Endodermal cell (in vitro differentiated cells): ENCODE data around the gene COL5A1. TPM values are rescaled to one million over a fixed set of nuclear protein-coding genes. Genes with fewer than 3 reads are reported as not detected.

Experiments
- DNase-seq: peaks from one replicate; pipeline ENCODE4 v3.0.0-alpha.2; 2017
- H3K27ac ChIP-seq: 2 replicates; pipeline ENCODE4 v1.5.1; 2013; ENCODE audit warnings: mild to moderate bottlenecking, low read depth, low read length, moderate library complexity
- H3K27me3 ChIP-seq: 2 replicates; pipeline ENCODE4 v1.6.1; 2013; ENCODE audit warnings: mild to moderate bottlenecking, low read length, moderate library complexity; ENCODE audit not compliant: insufficient read depth, control insufficient read depth, poor library complexity, severe bottlenecking
- H3K36me3 ChIP-seq: 2 replicates; pipeline ENCODE4 v1.7.0; 2013; ENCODE audit warnings: mild to moderate bottlenecking, low read length, moderate library complexity; ENCODE audit not compliant: control insufficient read depth, insufficient read depth
- H3K4me1 ChIP-seq: one replicate; pipeline ENCODE4 v1.7.0; 2013; ENCODE audit warnings: low read length; ENCODE audit not compliant: control insufficient read depth, insufficient read depth
- H3K4me3 ChIP-seq: 2 replicates; pipeline ENCODE4 v1.5.1; 2013; ENCODE audit warnings: mild to moderate bottlenecking, low read length, moderate library complexity
- H3K9ac ChIP-seq: 2 replicates; pipeline ENCODE4 v1.6.1; 2013; ENCODE audit warnings: mild to moderate bottlenecking, low read length, moderate library complexity; ENCODE audit not compliant: poor library complexity, severe bottlenecking; ENCODE audit errors: extremely low read depth
- H3K9me3 ChIP-seq: 2 replicates; pipeline ENCODE4 v1.6.1; 2013; ENCODE audit warnings: mild to moderate bottlenecking, low read length, moderate library complexity; ENCODE audit not compliant: control insufficient read depth
- H3K27ac Mint-ChIP-seq: 2 replicates; pipeline ENCODE4 v1.8.0; 2020; ENCODE audit warnings: mixed read lengths
- H3K27me3 Mint-ChIP-seq: 2 replicates; pipeline ENCODE4 v1.8.0; 2021; ENCODE audit warnings: mild to moderate bottlenecking, mixed read lengths; ENCODE audit not compliant: insufficient read depth
- H3K36me3 Mint-ChIP-seq: 2 replicates; pipeline ENCODE4 v1.8.0; 2020; ENCODE audit warnings: low read depth, mixed read lengths
- H3K4me1 Mint-ChIP-seq: 2 replicates; pipeline ENCODE4 v1.8.0; 2020; ENCODE audit warnings: mixed read lengths
- H3K4me3 Mint-ChIP-seq: 2 replicates; pipeline ENCODE4 v1.8.0; 2020; ENCODE audit warnings: mild to moderate bottlenecking, moderate library complexity, mixed read lengths
- H3K9me3 Mint-ChIP-seq: 2 replicates; pipeline ENCODE4 v1.8.0; 2020; ENCODE audit warnings: mild to moderate bottlenecking, mixed read lengths
- WGBS, 2 experiments: methylation state at CpG; one replicate each; pipeline versions ENCODE4 v1.1.5 to v1.1.7; 2013; ENCODE audit warnings: missing lambda C conversion rate in 2 of 2, mixed read lengths in 1 of 2; ENCODE audit not compliant: insufficient coverage in 1 of 2, insufficient read length in 1 of 2; 5-methylcytosine and 5-hydroxymethylcytosine counted together
- total RNA-seq, 2 donors: library from RNA; stranded (reverse); fragmentation: NEBNext Ultra II Directional in 1 of 2; extraction: Animal tissue kit (Norgen Biotek cat#: 25700) in 1 of 2; gene quantifications; 2 replicates in 1 of 2; 3 replicates in 1 of 2; pipeline ENCODE4 v1.2.1, GENCODE V29; 2021
- TF ChIP-seq, protein P1 (sequence below): fragments of 200-600 bp; sonication (generic); conservative IDR thresholded peaks from 2 replicates; pipeline ENCODE4 v1.5.0; 2021; ENCODE audit warnings: antibody characterized with exemption, mild to moderate bottlenecking

Gene COL5A1
- total RNA-seq, 2 donors from 2014 or later = 65.3 to 76.6 TPM

DNA sequence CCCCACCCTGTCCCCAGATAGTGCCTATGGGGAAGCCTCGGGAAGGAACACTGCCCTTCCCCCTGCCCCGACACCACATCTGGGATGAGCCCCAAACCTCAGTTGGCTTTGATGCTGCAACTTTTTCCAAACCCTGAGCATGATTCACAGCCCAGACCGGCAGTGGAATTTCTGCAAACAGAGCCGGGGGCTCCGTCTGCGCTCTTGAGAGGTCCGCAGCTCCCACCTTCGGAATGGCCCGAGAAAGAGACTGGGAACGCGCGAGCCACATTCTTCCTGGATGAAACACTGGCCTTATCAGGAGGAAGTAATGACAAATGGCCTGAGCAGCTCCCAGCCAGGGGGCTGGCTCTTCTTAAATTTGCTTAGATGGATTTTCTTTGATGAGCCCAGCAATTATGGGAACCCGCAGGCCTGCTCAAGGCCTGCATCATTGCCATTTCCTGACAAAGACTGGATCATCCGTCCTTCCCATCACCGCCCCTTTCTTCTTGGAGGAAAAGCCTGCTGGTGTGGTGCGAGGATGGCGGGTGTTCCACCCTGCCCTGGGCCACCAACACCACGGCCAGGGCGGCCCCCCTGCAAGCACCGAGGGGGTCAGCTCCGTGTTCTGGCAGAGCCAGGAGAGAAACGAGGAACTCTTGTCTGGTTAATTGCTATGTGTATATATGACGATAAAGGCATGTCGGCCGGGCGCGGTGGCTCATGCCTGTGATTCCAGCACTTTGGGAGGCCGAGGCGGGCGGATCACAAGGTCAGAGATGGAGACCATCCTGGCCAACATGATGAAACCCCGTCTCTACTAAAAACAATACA is 38.8 kb upstream of the COL5A1 start:
- Histone ChIP-seq H3K9me3 (peaks cover 7% of the 10 kb centered on the region), H3K9ac (no peak overlapping the region), H3K27me3 (no peaks in the 10 kb centered on the region), H3K4me3 (no peak overlapping the region), H3K36me3 (no peaks in the 10 kb centered on the region), H3K4me1 (peaks cover 6% of the 10 kb centered on the region), H3K27ac (no peak overlapping the region)
- DNase-seq = peak; percentile 81
- TF ChIP-seq, protein P1, sequence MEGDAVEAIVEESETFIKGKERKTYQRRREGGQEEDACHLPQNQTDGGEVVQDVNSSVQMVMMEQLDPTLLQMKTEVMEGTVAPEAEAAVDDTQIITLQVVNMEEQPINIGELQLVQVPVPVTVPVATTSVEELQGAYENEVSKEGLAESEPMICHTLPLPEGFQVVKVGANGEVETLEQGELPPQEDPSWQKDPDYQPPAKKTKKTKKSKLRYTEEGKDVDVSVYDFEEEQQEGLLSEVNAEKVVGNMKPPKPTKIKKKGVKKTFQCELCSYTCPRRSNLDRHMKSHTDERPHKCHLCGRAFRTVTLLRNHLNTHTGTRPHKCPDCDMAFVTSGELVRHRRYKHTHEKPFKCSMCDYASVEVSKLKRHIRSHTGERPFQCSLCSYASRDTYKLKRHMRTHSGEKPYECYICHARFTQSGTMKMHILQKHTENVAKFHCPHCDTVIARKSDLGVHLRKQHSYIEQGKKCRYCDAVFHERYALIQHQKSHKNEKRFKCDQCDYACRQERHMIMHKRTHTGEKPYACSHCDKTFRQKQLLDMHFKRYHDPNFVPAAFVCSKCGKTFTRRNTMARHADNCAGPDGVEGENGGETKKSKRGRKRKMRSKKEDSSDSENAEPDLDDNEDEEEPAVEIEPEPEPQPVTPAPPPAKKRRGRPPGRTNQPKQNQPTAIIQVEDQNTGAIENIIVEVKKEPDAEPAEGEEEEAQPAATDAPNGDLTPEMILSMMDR = no peak
- WGBS, 2 experiments = 65 to 79% methylated on average over 26 to 31 of the region's 31 CpGs
- Mint-ChIP-seq H3K4me3 (no peak overlapping the region), H3K4me1 (no peaks in the 10 kb centered on the region), H3K27me3 (no peaks in the 10 kb centered on the region), H3K9me3 (no peaks in the 10 kb centered on the region), H3K36me3 (no peaks in the 10 kb centered on the region), H3K27ac (peak overlapping the region; percentile 65)

DNA sequence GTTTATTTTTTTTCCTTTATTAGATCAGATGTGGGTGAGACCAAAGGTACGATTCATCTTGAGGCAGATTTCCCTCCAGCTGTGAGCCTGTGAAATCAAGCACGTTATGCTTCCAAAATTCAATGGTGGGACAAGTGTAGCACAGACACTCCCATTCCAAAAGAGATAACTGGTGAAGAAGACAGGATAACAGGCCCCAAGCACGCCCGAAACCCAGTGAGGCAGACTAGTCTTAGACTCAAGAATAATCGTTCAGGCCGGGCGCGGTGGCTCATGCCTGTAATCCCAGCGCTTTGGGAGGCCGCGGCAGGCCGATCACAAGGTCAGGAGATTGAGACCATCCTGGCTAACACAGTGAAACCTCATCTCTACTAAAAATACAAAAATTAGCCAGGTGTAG is 36.8 kb upstream of the COL5A1 start:
- peaks cover 6% of the 10 kb centered on the region for H3K4me1 ChIP-seq
- Mint-ChIP-seq H3K36me3 (no peaks in the 10 kb centered on the region), H3K27ac (no peak overlapping the region), H3K4me3 (no peak overlapping the region), H3K4me1 (no peaks in the 10 kb centered on the region), H3K27me3 (no peaks in the 10 kb centered on the region), H3K9me3 (no peaks in the 10 kb centered on the region)
- H3K27me3 ChIP-seq = no peaks in the 10 kb centered on the region
- no peak overlapping the region for H3K9ac ChIP-seq
- no peak overlapping the region for H3K4me3 ChIP-seq
- H3K27ac ChIP-seq = no peak overlapping the region
- no peaks in the 10 kb centered on the region for H3K36me3 ChIP-seq
- peaks cover 7% of the 10 kb centered on the region for H3K9me3 ChIP-seq
- WGBS, 2 experiments = 86 to 93% methylated on average over 9 to 12 of the region's 12 CpGs
- TF ChIP-seq, protein P1 = no peak
- DNase-seq = no peak

DNA sequence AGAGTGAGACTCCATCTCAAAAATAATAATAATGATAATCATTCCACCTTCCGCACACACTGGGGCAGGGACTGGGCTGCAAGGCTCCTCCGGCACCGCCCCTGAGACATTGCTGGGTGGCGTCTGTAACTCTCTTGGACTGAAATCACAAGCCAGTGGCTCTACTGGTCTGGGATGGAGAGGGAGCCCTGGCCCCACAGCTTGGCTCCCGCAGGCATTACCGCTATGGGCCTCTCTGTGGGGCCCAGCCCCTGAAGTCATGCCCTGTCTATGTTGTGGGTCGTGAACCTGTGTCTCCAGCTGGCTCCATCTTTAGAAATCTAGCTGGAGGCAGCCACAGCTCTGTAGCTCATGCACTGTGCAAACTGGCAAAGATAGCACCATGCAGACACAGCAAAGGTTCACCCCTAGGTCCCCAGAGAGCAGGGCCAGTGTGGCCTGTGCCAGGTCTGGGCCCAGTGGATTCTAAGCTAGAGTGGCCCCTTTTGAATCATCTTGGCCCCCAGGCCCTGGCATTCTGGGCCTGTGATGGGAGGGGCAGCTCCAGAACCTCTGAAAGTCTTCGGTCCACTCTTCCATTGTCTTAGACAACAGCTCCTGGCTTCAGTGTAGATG is 36.1 kb upstream of the COL5A1 start:
- H3K27ac ChIP-seq = no peak overlapping the region
- H3K36me3 Mint-ChIP-seq = no peaks in the 10 kb centered on the region
- H3K36me3 ChIP-seq = no peaks in the 10 kb centered on the region
- peaks cover 6% of the 10 kb centered on the region for H3K4me1 ChIP-seq
- H3K4me1 Mint-ChIP-seq = no peaks in the 10 kb centered on the region
- 91 to 93% methylated on average over 8 of the region's 8 CpGs for WGBS, 2 experiments
- peaks cover 7% of the 10 kb centered on the region for H3K9me3 ChIP-seq
- no peak overlapping the region for H3K27ac Mint-ChIP-seq
- H3K27me3 ChIP-seq = no peaks in the 10 kb centered on the region
- DNase-seq = peak; percentile 40
- no peaks in the 10 kb centered on the region for H3K9me3 Mint-ChIP-seq
- no peak overlapping the region for H3K4me3 ChIP-seq
- no peak overlapping the region for H3K9ac ChIP-seq
- H3K4me3 Mint-ChIP-seq = no peak overlapping the region
- TF ChIP-seq, protein P1 = no peak
- no peaks in the 10 kb centered on the region for H3K27me3 Mint-ChIP-seq
